HG03558 (cell line): Measurements from ENCODE around the gene PLCB4.

Experiments
- ATAC-seq: cut with Tn5 transposase; IDR thresholded peaks from one replicate; pipeline ENCODE4 v1.9.1; 2021; ENCODE audit warnings: moderate number of reproducible peaks; ENCODE audit not compliant: unreplicated experiment; ENCODE audit errors: extremely low read depth

The PLCB4 gene

GRCh38 chr20:9409981-9410380 is 341.1 kb downstream of the PLCB4 start:
- no peak for ATAC-seq

GRCh38 chr20:9411833-9412232 is 342.9 kb downstream of the PLCB4 start:
- no peak for ATAC-seq

GRCh38 chr20:9412309-9412708 is 343.4 kb downstream of the PLCB4 start:
- peak; percentile 47 for ATAC-seq

- no peak for ATAC-seq
Measured at GRCh38 chr20:9413001-9413400, 344.1 kb downstream of the PLCB4 start.

- ATAC-seq, result no peak
Measured at GRCh38 chr20:9415426-9415825, 346.5 kb downstream of the PLCB4 start.

GRCh38 chr20:9416421-9416820 is 347.5 kb downstream of the PLCB4 start:
- ATAC-seq, result no peak

GRCh38 chr20:9417665-9418064 is 348.8 kb downstream of the PLCB4 start:
- no peak for ATAC-seq

GRCh38 chr20:9422321-9423057 is 353.6 kb downstream of the PLCB4 start:
- no peak for ATAC-seq

GRCh38 chr20:9424551-9424950 is 355.7 kb downstream of the PLCB4 start:
- ATAC-seq, result no peak

GRCh38 chr20:9427430-9428291 is 358.8 kb downstream of the PLCB4 start:
- no peak for ATAC-seq

- no peak for ATAC-seq
Measured at GRCh38 chr20:9428292-9428607, 359.4 kb downstream of the PLCB4 start.

- no peak for ATAC-seq
Measured at GRCh38 chr20:9439806-9440205, 370.9 kb downstream of the PLCB4 start.

- ATAC-seq, result no peak
Measured at GRCh38 chr20:9440892-9441291, 372.0 kb downstream of the PLCB4 start.

- peak; percentile 68 for ATAC-seq
Measured at GRCh38 chr20:9441948-9442347, 373.1 kb downstream of the PLCB4 start.

- no peak for ATAC-seq
Measured at GRCh38 chr20:9442858-9443257, 374.0 kb downstream of the PLCB4 start.

- no peak for ATAC-seq
Measured at GRCh38 chr20:9444921-9445320, 376.0 kb downstream of the PLCB4 start.

- no peak for ATAC-seq
Measured at GRCh38 chr20:9447182-9447581, 378.3 kb downstream of the PLCB4 start.

- ATAC-seq, result no peak
Measured at GRCh38 chr20:9453201-9453600, 384.3 kb downstream of the PLCB4 start.

- ATAC-seq, result no peak
Measured at GRCh38 chr20:9454791-9455190, 385.9 kb downstream of the PLCB4 start.

GRCh38 chr20:9457136-9457535 is 388.2 kb downstream of the PLCB4 start:
- ATAC-seq, result no peak

GRCh38 chr20:9458138-9458796 is 389.4 kb downstream of the PLCB4 start:
- no peak for ATAC-seq
